Ishikawa (cell line): ENCODE results near the gene JAG2.

ENCODE experiments used
- CREB1 ChIP-seq: IDR thresholded peaks from 2 replicates; pipeline ENCODE4 v1.6.1; 2012; ENCODE audit warnings: low read depth
- EP300 ChIP-seq: IDR thresholded peaks from 2 replicates; pipeline ENCODE4 v1.6.1; 2012; ENCODE audit warnings: borderline replicate concordance
- FOXM1 ChIP-seq: IDR thresholded peaks from 2 replicates; pipeline ENCODE4 v1.6.1; 2012; ENCODE audit warnings: low read depth, borderline replicate concordance
- MAX ChIP-seq: IDR thresholded peaks from 2 replicates; pipeline ENCODE4 v1.6.1; 2012
- NFIC ChIP-seq: IDR thresholded peaks from 2 replicates; pipeline ENCODE4 v1.6.1; 2012
- RAD21 ChIP-seq: IDR thresholded peaks from 2 replicates; pipeline ENCODE4 v1.6.1; 2012; ENCODE audit warnings: low read depth
- TCF12 ChIP-seq: IDR thresholded peaks from 2 replicates; pipeline ENCODE4 v1.6.1; 2012; ENCODE audit warnings: low read depth
- TEAD4 ChIP-seq: IDR thresholded peaks from 2 replicates; pipeline ENCODE4 v1.6.1; 2012
- USF1 ChIP-seq: IDR thresholded peaks from 2 replicates; pipeline ENCODE4 v1.6.1; 2012
- ZBTB7A ChIP-seq: IDR thresholded peaks from 2 replicates; pipeline ENCODE4 v1.6.1; 2012; ENCODE audit warnings: low read depth

- TF ChIP-seq EP300 (no peak), USF1 (no peak), ZBTB7A (no peak), TCF12 (no peak), FOXM1 (no peak), MAX (no peak), TEAD4 (no peak), RAD21 (no peak), NFIC (no peak), CREB1 (no peak)
Observed at GRCh38 chr14:105200641-105201040, 32.1 kb upstream of the JAG2 start.
